ENCODE measurements around the gene MSMO1.
A peak's percentile ranks its signal among the peaks of the same experiment; 100 is the strongest.

MSMO1 gene

DNA sequence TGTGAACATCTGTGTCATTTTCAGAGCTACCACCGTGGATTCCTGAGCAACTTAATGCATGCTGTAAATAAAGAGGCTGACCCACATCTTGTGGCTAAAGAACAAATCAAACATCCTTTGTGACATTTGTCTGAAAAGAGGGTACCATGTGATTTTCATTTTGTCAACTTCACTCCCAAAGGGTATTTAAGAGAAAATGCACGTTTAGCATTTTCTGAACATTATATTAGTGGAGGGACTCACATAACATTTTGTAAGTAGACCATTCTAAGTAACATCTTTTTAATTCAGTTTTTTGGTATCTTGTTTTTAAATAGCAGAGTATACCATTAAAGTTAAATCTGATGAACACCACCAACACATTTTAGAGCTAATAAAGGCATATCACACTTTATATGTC is 34.3 kb downstream of the MSMO1 start:
- DNase-seq: no peak

DNA sequence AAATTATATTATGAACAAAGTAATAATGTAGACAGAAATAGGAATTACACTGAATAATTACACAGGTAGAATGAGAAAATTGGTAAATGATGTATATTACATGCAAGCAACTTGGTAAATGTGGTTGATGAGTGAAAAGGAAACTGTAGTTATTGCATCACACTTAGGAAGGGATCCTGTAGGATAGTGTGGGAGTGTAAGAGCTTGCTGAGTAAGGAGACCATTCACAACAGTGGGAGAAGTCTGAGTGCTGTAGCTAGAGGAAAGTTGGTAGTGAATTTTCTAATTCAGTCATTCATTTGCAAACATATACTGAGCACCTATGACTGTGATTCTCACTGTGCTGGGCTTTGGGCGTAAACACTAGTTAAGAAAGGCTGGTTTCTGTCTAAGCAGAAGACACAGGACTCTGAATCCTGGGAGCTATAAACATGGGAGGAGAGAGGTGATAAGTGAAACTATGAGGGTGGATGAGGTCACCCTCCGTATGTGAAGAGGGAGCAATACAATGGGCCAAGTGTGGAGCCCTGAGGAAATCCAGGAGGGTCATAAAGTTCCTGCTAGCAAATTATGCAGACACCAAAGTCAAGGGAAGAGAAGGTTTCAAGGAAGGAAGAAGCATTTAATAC is 37.1 kb downstream of the MSMO1 start:
- no peak for DNase-seq

DNA sequence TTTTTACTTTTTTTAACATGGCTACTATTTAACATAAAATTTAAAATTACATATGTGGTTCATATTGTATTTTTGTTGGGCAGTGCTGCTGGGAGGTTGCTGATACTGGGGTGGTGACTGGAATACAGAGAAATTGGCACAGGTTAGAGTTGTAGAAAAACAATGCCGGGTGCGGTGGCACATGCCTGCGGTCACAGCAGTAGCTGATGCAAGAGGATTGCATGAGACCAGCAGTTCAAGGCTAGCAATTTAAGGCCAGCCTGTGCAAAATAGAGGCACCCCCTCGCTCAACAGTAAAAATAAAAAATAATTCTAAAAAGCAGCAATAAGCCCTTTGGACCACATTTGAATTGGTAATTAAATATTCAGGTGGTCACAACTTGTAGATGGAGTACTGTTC is 39.6 kb downstream of the MSMO1 start:
- no peak for DNase-seq

DNA sequence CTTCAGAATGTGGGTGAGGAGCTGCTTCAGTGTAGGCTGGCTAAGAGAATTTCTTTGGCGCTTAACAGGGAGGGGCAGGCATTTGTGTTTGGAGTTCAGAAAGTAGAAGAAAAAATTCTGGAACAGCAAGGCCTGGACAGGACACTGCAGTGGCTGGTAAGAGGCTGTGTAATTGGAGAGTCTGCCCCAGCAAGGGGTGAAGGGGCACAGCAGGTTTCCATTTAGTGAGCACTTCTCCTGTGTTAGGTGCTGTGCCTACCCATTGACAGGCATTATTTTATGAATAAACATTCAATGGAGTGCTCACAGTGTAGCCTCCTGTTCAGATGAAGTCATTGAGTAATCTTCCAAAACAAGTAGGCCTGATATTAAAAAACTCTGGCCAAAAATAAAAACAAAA is 40.6 kb downstream of the MSMO1 start:
- DNase-seq: no peak

DNA sequence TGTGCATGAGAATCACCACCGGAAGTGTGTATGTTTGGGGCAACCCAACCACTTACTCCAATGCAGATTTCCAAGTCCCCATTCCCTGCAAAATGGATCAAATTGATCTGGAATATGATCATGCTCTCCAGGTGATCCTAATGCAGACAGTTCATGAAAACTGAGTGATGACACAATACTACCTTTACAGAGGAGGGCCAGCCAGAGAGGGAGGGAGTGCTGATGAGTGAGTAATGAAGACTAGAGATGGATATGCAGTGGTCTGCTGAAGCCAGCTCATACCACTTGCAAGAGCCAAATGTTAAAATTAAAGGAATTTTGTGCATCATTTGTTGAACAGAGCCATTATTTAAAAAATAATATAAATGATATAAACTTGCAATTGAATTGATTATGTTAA is 41.1 kb downstream of the MSMO1 start:
- DNase-seq: no peak

DNA sequence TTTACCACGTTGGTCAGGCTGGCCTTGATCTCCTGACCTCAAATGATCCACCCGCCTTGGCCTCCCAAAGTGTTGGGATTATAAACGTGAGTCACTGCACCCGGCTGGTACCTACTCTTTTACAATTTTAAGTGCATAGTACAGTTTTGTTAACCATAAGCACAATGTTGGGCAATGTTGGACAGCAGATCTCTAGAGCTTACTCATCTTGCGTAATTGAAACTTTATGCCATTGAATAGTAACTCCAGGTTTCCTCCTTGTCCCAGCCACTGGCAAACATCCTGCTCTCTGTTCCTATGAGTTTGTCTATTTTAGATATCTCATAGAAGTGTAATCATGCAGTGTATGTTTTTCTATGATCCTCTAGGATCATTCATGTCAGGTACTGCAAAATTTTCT is 42.1 kb downstream of the MSMO1 start:
- no peak for DNase-seq

DNA sequence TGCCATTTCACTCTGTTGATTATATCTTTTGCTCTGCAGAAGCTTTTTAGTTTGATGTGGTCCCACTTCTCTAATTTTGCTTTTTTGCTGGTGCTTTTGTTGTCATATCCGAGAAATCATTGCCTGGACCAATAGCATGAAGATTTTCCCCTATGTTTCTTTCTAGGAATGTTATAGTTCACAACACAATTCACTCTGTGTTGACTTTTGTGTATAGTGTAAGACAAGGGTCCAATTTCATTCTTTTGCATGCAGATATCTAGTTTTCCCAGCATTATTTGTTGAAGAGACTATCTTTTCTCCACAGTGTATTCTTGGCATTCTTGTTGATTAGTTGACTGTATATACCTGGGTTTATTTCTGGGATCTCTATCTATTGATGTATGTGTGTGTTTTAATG is 43.1 kb downstream of the MSMO1 start:
- DNase-seq: no peak

DNA sequence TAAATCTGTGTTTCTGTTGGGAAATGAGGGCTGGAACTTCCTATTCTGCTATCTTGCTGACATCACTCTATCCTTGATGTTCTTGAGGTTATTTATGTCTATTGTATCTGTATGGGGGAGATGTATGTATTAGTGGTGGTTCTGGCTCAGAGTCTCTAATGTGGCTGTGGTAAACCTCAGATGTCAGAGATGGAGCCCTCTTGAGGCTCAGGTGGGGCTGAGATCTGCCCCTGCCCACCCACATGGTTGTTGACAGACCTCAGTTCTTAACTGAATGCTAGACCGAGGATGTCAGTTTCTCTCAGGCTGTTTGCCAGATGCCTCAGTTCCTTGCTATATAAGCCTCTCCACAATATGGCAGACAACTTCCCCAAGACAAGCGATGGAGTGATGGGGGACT is 48.0 kb downstream of the MSMO1 start:
- DNase-seq: no peak

DNA sequence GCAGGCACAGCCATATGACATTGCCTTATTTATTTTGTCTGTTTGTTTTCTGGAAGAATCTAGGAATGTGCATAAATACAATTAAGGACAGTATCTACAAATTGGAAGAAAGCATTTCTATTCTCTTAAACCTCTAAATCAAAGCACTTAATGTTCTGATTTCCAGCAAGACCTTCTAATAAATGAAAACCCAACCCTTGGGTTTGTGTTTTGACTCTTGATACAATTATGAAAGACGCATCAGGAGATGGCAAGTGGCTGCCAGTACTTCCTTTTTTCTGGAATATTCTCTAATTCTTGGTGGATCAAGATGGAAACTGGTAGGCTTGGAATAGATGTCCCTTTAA is 50.9 kb downstream of the MSMO1 start:
- no peak for DNase-seq

DNA sequence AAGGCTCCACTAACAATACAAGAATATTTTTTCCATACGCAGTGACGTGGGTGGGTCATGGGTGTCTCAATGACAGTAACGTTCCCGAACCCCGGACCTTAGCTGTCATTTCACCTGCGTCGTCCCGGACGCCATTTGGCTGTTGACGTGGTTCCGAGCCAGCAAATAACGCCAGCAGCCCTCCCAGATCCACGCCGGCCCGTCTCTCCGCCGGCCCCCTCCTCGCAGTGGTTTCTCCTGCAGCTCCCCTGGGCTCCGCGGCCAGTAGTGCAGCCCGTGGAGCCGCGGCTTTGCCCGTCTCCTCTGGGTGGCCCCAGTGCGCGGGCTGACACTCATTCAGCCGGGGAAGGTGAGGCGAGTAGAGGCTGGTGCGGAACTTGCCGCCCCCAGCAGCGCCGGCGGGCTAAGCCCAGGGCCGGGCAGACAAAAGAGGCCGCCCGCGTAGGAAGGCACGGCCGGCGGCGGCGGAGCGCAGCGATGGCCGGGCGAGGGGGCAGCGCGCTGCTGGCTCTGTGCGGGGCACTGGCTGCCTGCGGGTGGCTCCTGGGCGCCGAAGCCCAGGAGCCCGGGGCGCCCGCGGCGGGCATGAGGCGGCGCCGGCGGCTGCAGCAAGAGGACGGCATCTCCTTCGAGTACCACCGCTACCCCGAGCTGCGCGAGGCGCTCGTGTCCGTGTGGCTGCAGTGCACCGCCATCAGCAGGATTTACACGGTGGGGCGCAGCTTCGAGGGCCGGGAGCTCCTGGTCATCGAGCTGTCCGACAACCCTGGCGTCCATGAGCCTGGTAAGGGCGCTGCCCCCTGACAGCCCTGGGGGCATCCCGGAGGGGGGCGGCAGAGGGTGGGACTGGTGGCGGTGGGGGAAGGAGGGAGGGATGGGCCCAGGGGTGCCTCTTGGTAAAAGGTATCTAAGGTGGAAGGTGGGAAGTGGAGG is 51.5 kb downstream of the MSMO1 start, which contains the start of gene CPE:
TSS of gene CPE (plus strand) at position 264 of the 933 bp plus-strand sequence. CDS start at position 478, 214 bp downstream.
- DNase-seq: peak; percentile 21

DNA sequence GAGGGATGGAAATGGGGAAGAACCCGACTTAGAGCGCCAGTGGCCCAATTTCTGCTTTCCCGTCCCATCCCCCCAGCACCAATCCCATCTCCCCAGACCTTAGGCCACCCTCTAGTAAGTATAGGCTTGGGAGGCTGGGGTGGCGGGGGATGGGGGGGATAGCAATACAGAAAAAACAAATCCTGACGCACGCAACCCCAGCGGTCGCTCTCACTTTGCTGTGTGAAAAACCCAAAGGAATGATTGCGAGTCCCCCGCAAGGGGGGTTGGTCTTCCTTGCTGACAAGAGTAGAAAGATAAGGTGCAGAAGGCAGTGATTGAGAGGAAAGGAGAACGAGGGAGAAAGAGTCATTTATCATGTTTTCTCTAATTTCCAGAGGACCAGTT is 52.2 kb downstream of the MSMO1 start:
- no peak for DNase-seq

DNA sequence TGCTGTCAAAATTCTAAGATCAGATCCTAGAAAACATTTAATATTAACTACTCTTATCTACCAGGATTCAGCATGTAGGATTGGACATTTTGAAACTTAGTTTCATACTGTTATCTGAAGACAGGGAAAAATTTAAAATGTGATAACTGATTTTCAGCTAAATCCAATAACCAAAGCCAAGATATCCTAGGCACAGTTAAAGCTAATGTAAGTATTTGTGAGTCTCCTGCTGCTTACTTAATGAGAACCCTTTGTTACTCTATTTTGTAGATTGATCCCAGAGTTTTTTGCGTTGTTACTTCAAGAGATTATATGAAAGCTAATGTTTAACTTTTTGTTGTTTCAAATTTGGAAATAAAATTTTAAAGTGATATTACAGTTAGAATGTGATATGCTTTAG is 53.3 kb downstream of the MSMO1 start:
- no peak for DNase-seq

DNA sequence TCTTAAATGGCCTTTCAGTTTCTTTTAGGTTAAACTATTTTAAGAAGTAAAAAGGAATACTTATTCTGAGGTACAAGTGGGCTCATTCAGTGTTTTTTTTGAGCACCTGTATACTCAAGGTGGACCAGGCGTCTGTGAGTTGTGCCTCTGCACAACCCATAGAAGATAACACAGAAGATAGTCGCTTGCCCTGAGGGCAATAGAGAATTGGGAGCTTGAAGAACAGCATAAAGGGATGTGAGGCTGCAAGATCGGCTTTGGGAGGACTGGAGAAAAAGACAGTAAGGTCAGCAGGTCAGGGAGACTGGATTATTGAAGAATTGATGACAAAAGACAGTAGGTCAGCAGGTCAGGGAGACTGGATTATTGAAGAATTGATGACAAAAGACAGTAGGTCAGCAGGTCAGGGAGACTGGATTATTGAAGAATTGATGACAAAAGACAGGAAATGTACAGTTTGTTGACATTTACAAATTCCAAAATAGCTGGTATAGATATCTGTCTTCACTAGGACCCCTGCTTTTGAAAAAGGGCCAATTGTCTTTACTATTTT is 54.4 kb downstream of the MSMO1 start:
- no peak for DNase-seq

DNA sequence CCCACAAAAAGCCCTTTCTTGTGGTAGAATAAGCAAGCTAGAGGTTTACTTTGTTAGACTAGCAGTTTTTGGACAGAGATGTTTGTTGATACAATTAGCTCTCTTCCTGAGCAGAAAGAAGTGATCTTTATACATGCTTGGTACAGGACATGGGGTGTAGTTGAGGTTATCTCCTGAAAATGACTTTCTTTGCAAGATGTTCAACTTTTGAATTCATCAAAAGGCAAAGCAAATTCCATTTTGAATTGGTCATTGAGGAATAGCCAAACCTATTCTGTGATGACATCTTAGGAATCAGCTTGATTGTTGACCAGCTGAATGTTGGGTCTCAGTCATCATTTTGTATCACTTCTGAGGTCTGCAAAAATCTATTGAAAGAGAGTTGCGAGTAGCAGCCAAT is 55.2 kb downstream of the MSMO1 start:
- DNase-seq: no peak

DNA sequence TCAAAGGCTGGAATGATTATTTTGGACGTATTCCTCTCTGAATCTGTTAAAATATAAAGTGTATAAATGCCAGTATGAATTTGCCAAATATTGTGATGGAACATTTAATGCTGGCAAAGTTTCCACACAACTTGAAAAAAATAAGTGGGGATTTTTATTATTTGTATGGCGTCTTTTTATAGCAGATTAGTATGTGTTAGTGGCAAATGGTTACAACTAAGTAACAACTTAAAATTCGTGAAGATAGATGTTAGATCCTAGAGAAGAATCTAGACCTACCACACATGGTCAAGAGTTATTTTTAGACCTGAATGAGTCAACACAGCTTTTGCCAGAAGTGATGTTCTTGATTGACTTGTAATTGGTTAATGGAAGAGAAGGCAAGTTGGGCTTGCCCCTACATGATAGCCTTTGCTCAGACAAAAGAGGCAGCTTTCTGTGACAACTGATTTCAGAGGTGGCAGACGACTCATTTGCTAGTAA is 56.2 kb downstream of the MSMO1 start:
- no peak for DNase-seq

DNA sequence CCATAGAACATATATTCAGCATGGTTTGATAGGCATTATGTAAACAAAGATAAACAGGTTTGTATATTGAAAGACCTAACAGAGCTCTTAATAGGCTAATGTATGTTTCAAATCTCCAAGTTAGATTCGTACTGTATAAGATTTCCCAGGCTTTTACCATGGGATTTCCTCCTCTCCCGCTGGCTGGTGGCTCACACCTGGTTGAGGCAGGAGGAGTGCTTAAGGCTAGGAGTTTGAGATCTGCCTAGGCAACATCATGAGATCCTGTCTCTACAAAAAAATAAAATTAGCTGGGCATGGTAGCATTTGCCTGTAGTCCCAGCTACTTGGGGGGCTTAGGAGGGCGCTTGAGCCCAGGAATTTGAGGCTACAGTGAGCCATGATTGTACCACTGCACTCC is 56.7 kb downstream of the MSMO1 start:
- DNase-seq: no peak

DNA sequence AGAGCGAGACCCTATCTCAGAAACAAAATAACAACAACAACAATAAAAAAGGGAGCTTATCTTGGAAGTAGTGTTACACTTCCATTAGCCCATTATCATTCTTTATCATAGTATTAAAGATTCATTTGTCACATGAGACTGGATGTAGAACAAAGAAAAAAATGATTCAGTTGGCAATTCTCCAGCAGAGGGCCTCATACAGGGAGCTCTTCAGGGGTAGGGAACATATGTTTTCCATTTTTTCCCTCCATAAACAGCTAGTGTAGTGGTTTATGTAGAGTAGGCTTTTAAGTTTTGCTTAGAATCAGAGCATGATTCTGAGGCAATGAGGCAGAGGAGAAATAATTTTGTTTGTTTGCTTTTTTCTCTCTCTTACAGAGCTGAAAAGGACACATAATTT is 57.1 kb downstream of the MSMO1 start:
- no peak for DNase-seq

DNA sequence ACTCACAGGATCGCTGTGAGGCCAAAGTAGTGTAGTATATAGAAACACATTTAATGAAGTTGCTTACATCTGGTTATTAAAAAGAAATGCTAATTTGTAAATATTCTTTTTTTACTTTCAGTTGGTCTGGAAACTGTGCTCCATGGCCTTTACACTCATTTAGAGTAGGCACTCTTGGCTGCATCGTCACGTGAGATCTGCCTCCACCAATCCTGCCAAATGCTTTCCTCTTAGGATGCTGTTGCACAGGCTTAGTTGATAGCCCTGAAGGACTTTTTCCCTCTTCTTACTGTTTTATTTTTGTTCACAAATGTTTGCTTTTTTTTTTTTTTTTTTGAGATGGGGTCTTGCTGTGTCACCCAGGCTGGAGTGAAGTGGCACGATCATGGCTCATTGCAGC is 57.7 kb downstream of the MSMO1 start:
- DNase-seq: no peak

DNA sequence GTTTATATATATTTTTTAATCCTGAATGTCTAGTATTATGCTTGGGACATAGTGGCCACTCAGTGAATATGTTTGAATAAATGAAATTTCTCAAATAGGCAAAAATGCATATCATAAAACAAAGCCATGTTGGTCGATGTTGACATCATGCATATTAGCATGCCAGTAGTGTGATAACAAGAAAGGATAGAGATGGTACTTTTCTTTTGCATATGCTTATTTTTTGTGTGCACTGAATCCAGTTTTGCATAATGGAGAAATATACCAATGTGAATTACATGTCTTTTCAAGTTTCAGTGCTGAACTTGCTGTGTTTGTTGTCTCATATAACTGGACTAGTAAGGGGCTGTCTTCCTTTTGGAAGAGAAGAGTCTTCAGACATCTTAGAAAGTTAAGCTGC is 58.9 kb downstream of the MSMO1 start:
- no peak for DNase-seq

DNA sequence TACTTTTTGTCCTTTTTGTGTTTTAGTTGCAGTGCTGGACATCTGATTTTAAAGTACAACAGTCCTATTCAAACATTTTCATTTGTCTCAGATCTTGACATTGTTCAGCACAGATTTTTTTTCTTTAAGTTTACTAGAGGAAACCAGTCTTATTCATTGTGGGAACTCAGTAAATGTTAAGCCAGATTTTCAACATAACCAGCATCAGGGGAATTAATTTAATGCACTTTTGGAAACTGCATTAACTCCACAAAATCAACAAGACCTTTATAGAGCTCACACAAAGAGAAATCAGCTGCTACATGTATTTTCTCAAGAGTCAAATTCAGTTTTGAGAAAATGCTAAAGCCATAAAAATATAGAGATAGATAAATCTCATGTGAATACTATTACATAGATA is 61.3 kb downstream of the MSMO1 start:
- no peak for DNase-seq

Measured in activated effector memory CD4-positive, alpha-beta T cell treated with Interleukin-2 at 50 U/mL for 16 hours (primary cell).